BLaER1 (cell line): ENCODE results near the gene SRP14.
A peak's percentile ranks its signal among the peaks of the same experiment; 100 is the strongest.

Experiments
- H3K27ac ChIP-seq: shearing (Covaris generic); formaldehyde crosslinking; 2 replicates; pipeline ENCODE4 v1.8.1; 2022
- H3K27me3 ChIP-seq: shearing (Covaris generic); formaldehyde crosslinking; 2 replicates; pipeline ENCODE4 v1.8.1; 2022
- H3K36me3 ChIP-seq: shearing (Covaris generic); formaldehyde crosslinking; 2 replicates; pipeline ENCODE4 v1.8.1; 2022
- H3K4me1 ChIP-seq: shearing (Covaris generic); formaldehyde crosslinking; 2 replicates; pipeline ENCODE4 v1.8.1; 2022
- H3K4me2 ChIP-seq: shearing (Covaris generic); formaldehyde crosslinking; 2 replicates; pipeline ENCODE4 v1.8.1; 2022
- H3K4me3 ChIP-seq: shearing (Covaris generic); formaldehyde crosslinking; 2 replicates; pipeline ENCODE4 v1.8.1; 2022
- H3K9ac ChIP-seq: shearing (Covaris generic); formaldehyde crosslinking; 2 replicates; pipeline ENCODE4 v1.8.1; 2022
- H3K9me3 ChIP-seq: shearing (Covaris generic); formaldehyde crosslinking; 2 replicates; pipeline ENCODE4 v1.8.1; 2022
- H4K20me1 ChIP-seq: shearing (Covaris generic); formaldehyde crosslinking; 2 replicates; pipeline ENCODE4 v1.8.1; 2022
- Cebpa-rat ChIP-seq: shearing (Covaris generic); IDR thresholded peaks from 2 replicates; pipeline ENCODE4 v1.8.1; 2022

The SRP14 gene, protein sequence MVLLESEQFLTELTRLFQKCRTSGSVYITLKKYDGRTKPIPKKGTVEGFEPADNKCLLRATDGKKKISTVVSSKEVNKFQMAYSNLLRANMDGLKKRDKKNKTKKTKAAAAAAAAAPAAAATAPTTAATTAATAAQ

DNA sequence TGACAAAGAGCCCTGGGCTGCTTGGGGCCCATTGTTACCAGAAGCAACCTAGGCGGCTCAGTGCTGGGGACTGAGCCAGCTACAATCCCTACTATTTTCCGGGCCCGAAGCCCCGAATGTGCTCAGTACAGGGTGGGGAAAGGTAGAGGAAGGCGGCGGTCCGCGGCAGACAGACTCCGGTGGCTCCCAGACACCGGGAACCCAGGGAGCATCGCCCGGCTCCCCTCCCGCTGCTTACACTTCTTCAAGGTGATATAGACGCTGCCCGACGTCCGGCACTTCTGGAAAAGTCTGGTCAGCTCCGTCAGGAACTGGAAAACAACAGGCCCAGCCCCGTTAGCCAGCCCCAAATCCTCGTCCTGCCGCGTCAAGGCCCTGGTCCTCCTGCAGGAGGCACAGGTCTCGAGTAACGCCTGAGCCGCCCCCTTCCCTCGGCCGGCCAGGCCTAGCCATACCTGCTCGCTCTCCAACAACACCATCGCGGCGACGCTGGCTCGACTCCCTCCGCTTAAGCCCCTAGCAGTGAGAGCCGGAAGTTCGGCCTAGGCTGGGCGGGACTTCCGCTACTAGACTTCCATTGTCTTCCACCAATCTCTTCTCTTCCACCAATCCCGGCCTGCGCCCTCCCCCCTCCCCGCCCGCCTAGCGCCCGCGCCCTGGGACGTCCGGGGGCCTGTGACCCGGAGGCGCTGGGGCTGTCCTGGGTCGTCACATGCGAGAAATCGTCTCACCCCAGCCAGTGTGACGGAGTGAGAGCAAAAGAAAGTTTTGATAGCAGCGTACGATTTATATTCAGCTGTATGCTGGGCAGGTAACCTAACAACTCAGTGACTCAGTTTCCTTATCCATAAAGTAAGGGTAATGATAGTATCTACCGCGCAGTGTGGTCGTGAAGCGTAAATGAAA is at the start of gene SRP14:
SRP14 (minus strand) TSS at position 544 of the 906 bp plus-strand sequence; CDS start at position 479, 65 bp downstream.
- Histone ChIP-seq H3K4me1 (peaks cover 29% of the 10 kb centered on the region), H3K4me3 (peak within 1 kb of the TSS; percentile 99), H3K4me2 (peak within 1 kb of the TSS; percentile 82), H3K9ac (peak within 1 kb of the TSS; percentile 99), H4K20me1 (peaks cover 28% of the 10 kb centered on the region; the same call in 1 of the 2 replicates), H3K36me3 (peaks cover 32% of the 10 kb centered on the region), H3K27ac (peak within 1 kb of the TSS; percentile 95), H3K27me3 (no peaks in the 10 kb centered on the region), H3K9me3 (no peaks in the 10 kb centered on the region)
- no peak for TF ChIP-seq Cebpa-rat

DNA sequence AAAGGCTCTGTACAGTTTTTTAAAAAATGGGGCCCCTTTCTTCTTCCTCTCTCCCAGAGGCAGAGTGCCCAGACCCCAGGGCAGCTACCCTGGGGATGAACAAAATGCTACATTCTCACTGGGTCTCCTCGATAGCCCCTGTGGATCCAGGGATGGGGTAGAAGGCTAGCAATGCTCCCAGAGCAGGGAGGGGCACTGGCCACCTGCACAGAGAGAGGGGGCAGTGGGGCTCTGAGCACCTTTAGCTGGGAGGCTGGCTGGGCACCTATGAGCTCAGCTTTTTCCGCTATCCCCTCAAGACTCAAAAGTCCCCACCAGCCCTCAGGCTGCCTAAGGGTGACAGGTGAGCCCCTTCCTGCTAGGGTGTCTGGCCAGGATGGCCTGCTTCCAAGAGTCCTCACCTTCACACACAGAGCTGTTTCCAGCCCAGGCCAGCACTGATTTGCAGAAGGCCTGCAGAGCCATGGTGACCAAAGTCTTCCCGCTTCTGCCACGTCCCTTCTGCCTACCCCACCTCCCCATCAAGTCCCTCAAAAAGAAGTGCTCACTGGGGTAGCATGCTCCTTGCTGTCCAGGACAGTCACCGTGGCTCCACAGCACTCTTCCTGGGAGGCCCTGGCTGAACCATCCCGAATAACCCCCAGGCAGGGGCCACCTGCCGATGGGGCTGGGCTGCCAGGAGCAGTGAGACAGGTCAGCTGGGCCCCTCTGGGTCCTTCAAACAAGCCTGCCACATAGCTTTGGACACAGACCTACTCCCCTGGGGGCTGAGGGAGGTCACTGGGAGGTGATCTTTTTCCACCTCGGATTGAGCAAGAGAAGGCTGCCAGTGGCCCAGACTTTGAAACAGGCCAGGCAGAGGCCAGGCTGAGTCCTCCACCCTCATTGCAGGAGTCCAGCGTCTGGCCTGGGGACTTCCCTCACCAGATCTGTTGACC is 49.3 kb upstream of the SRP14 start:
- H3K4me3 ChIP-seq, result no peak overlapping the region
- H3K9ac ChIP-seq, result 0 out of 2 replicates have a peak overlapping the region, but pooled peaks have one; percentile 11
- H3K27ac ChIP-seq, result peak overlapping the region; percentile 66
- H3K4me1 ChIP-seq, result peaks cover 61% of the 10 kb centered on the region
- no peaks in the 10 kb centered on the region for H3K27me3 ChIP-seq
- no peaks in the 10 kb centered on the region for H4K20me1 ChIP-seq
- no peaks in the 10 kb centered on the region for H3K9me3 ChIP-seq
- H3K4me2 ChIP-seq, result peak overlapping the region; percentile 72
- peaks cover 23% of the 10 kb centered on the region for H3K36me3 ChIP-seq
- no peak for TF ChIP-seq Cebpa-rat

DNA sequence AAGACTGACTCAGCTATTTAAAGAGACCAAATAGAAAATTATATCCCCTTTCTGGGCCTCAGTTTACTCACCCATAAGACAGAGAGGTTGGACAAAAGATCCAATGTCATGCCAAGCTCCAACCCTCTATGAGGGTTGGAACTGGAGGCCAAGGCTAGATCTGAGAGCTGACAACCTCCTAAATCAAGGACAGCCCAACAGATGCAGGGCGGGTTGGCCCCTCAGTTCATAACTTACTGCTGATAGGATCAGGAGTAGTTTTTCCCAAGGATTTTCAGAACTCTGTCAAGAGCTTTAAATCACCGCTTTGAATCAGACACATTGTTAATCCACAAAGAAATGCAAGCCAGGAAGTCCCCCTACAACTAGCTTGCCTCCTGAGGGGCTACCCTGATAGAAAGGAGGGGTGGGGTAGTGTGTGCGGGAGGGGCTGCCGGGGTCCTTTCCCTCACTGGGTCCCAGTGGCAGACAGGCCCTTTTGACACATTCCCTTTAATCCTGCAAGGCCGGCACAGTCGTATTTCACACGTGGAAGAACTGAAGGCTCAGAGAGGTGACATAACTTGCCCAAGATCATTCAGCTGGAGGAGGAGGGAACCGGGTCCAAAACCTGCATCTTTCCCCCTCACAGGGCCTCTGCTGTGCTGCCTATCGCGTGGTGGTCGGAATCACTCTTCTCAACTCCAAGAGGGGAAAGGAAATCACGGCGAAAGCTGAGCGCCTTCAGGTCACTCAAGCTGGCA is 48.3 kb upstream of the SRP14 start:
- Histone ChIP-seq H3K4me1 (peaks cover 61% of the 10 kb centered on the region), H3K27me3 (no peaks in the 10 kb centered on the region), H3K9me3 (no peaks in the 10 kb centered on the region), H4K20me1 (no peaks in the 10 kb centered on the region), H3K4me3 (no peak overlapping the region), H3K9ac (no peak overlapping the region), H3K36me3 (peaks cover 23% of the 10 kb centered on the region), H3K27ac (no peak overlapping the region), H3K4me2 (peak overlapping the region; percentile 72; the same call in 1 of the 2 replicates)
- no peak for TF ChIP-seq Cebpa-rat

DNA sequence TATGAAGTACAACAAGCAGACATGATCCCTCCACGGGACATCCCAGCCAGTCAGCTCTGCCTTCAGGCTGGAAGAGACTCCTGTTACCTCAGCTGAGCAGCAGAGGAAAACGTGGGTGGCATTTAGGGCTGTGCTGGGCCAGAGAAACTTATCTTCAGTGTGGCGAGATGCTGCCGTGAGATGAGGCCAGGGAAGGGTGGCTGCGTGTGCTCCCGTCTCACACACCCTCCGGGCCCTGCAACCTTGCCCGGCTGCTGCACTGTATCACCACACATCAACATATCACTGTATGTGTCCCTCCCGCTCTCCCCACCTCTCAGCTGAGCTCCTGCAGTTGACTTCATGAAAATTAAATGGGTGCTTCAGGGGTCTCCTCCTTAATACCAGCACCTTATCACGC is 46.3 kb upstream of the SRP14 start:
- Histone ChIP-seq H3K27ac (no peak overlapping the region), H3K4me3 (no peak overlapping the region), H3K4me1 (peaks cover 63% of the 10 kb centered on the region), H3K9me3 (no peaks in the 10 kb centered on the region), H3K27me3 (no peaks in the 10 kb centered on the region), H4K20me1 (no peaks in the 10 kb centered on the region), H3K9ac (no peak overlapping the region), H3K36me3 (peaks cover 10% of the 10 kb centered on the region; the same call in 1 of the 2 replicates), H3K4me2 (no peak overlapping the region)
- no peak for TF ChIP-seq Cebpa-rat

DNA sequence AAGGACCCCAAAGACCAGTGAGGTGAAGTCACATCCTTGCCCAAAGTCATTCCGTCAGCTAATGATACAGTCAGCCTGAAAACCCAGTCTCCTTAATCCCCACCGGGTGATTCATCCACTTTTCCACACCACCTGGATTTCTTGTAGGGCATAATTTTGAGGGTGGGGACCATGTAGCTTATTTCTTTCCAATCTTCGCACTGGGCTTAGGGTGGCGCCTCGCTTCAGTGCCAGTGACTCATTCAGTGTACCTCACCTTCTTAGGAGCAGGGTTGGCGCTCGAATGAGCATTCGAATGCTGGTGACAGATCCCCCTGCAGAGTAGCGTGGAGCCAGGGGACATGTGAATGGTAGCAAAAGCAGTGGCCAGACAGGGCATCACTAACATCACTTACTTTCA is 45.7 kb upstream of the SRP14 start:
- H3K9me3 ChIP-seq, result no peaks in the 10 kb centered on the region
- H3K27me3 ChIP-seq, result no peaks in the 10 kb centered on the region
- no peak overlapping the region for H3K27ac ChIP-seq
- TF ChIP-seq Cebpa-rat, result no peak
- no peak overlapping the region for H3K9ac ChIP-seq
- H3K4me3 ChIP-seq, result no peak overlapping the region
- no peak overlapping the region for H3K4me2 ChIP-seq
- peaks cover 59% of the 10 kb centered on the region for H3K4me1 ChIP-seq
- H4K20me1 ChIP-seq, result no peaks in the 10 kb centered on the region
- H3K36me3 ChIP-seq, result peaks cover 3% of the 10 kb centered on the region; the same call in 1 of the 2 replicates

DNA sequence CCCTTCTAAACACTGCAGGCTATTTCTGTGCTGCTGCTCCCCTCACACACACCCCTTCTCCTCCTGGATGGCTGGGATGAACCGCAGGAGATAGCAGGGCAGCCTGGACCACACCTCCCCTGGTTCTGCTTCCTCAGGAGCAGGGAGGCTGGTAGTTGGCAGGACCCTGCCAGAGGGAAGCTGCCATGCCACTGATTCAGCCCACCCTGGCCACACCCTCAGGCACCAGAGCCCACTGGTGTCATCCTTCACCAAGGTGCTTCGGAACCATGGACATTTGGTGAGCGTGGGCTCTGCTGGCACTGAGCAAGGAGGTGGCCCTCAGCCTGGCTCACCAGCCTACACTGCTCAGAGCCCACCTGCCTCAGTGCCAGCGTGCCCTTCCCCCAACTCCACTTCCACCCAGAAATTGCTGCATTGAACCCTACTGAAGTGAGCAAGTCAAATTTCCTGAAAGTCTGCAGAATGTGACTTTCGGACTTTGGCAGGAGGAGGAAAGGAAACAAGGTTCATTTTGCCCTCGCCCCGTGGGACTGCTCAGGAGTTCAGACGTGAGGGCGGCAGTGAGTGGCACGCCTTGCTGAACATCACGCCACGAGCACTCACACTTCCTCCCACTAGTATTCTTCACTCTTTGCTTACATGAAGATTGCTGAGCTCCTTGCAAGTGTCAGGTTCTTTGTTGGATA is 43.4 kb upstream of the SRP14 start:
- Histone ChIP-seq H3K9ac (peak overlapping the region; percentile 69), H3K9me3 (no peaks in the 10 kb centered on the region), H3K27ac (peak overlapping the region; percentile 66), H4K20me1 (no peaks in the 10 kb centered on the region), H3K27me3 (no peaks in the 10 kb centered on the region), H3K4me1 (peaks cover 37% of the 10 kb centered on the region), H3K4me2 (peak overlapping the region; percentile 78), H3K36me3 (no peaks in the 10 kb centered on the region), H3K4me3 (peak overlapping the region; percentile 23; the same call in 1 of the 2 replicates)
- TF ChIP-seq Cebpa-rat, result no peak

DNA sequence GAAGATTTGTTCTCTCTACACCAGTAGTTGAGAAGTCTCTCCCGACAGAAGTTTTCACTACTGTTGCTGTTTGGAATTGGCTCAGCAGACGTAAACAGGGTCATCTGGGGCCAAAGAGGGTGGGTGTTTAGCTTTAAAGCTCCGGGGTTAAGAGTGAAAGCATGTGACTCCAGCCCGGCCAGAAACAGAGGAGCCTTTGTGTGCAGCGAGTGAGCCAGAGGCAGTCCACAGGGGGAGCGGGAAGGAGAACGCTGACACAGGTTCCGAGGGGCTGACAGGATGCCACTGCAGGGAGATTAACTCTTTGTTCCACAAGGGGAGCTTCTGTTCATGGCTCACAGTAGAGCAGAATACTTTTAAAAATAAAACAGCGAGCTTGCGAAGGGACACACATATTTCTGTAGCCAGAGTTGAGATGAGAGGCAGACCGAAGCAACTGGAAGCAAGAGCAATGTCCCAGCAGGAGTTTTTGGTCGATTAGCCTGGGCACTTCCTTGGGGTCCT is 42.8 kb upstream of the SRP14 start:
- Histone ChIP-seq H3K27me3 (no peaks in the 10 kb centered on the region), H3K4me1 (peaks cover 37% of the 10 kb centered on the region), H3K4me2 (peak overlapping the region; percentile 78), H3K27ac (peak overlapping the region; percentile 66), H3K36me3 (no peaks in the 10 kb centered on the region), H3K4me3 (peak overlapping the region; percentile 23; the same call in 1 of the 2 replicates), H3K9me3 (no peaks in the 10 kb centered on the region), H4K20me1 (no peaks in the 10 kb centered on the region), H3K9ac (peak overlapping the region; percentile 69)
- TF ChIP-seq Cebpa-rat, result no peak

DNA sequence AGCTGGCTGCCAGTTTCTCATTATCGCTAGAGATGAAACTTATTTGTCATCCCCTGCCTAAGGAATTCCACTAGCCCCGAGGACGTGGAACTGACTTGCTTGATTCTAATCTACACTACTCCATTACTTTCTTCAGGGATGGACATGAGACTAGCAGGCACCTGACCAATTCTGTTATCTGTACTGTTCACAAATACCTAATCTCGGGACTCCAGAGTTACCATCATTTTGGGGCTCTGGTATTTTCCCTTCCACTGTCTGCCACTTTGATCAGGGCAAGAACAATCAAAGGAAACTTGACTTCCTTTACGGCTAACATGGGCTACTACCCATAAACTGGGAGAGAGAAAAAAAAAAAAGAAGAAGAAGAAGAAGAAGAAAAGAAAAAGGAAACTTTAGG is 41.9 kb upstream of the SRP14 start:
- H3K4me3 ChIP-seq, result peak overlapping the region; percentile 23; the same call in 1 of the 2 replicates
- H3K9me3 ChIP-seq, result no peaks in the 10 kb centered on the region
- H3K9ac ChIP-seq, result 0 out of 2 replicates have a peak overlapping the region, but pooled peaks have one; percentile 69
- H3K27ac ChIP-seq, result peak overlapping the region; percentile 66; the same call in 1 of the 2 replicates
- H3K27me3 ChIP-seq, result no peaks in the 10 kb centered on the region
- no peaks in the 10 kb centered on the region for H4K20me1 ChIP-seq
- peak overlapping the region; percentile 78 for H3K4me2 ChIP-seq
- no peaks in the 10 kb centered on the region for H3K36me3 ChIP-seq
- TF ChIP-seq Cebpa-rat, result no peak
- H3K4me1 ChIP-seq, result peaks cover 37% of the 10 kb centered on the region
